BJ (cell line): Measurements from ENCODE around the gene LYPLAL1. TPM values are rescaled to one million over a fixed set of nuclear protein-coding genes. Genes with fewer than 3 reads are reported as not detected.

ENCODE experiments used
- CTCF ChIA-PET: fragments of 350-600 bp; formaldehyde crosslinking; extraction: SDS; loops from one replicate; lab custom pipeline; 2021; ENCODE audit warnings: antibody characterized with exemption, inconsistent platforms; lab: Yijun Ruan, JAX
- POLR2A ChIA-PET: fragments of 300-600 bp; sonication (Branson Sonifier 250); formaldehyde crosslinking; extraction: SDS; loops from one replicate; lab custom pipeline; 2021; ENCODE audit warnings: antibody characterized with exemption; lab: Charles Lee
- DNase-seq: peaks from one replicate; pipeline ENCODE4 v3.0.0-alpha.2; 2011; ENCODE audit warnings: low read depth
- H3K27me3 ChIP-seq: 2 replicates; pipeline ENCODE4 v1.6.0; 2011; ENCODE audit warnings: low read length; ENCODE audit not compliant: control insufficient read depth, insufficient read depth
- H3K36me3 ChIP-seq: 2 replicates; pipeline ENCODE4 v1.5.1; 2011; ENCODE audit warnings: low read length; ENCODE audit not compliant: control insufficient read depth, insufficient read depth
- H3K4me3 ChIP-seq: 2 replicates; pipeline ENCODE4 v1.5.1; 2011; ENCODE audit warnings: low read depth, mild to moderate bottlenecking, control low read depth, low read length
- polyA plus RNA-seq: library from polyadenylated mRNA; depleted of rRNA; stranded (reverse); fragments of >200 nt; gene quantifications from 2 replicates; pipeline ENCODE4 v1.2.3, GENCODE V29; 2011
- TF ChIP-seq, protein P1 (sequence below): IDR thresholded peaks from 2 replicates; pipeline ENCODE4 v1.5.1; 2011; ENCODE audit warnings: low read depth, mild to moderate bottlenecking, control low read depth, inconsistent platforms, low read length, moderate library complexity; ENCODE audit not compliant: insufficient read depth

The LYPLAL1 gene
- polyA plus RNA-seq, 1 experiment = 4.1 TPM

DNA sequence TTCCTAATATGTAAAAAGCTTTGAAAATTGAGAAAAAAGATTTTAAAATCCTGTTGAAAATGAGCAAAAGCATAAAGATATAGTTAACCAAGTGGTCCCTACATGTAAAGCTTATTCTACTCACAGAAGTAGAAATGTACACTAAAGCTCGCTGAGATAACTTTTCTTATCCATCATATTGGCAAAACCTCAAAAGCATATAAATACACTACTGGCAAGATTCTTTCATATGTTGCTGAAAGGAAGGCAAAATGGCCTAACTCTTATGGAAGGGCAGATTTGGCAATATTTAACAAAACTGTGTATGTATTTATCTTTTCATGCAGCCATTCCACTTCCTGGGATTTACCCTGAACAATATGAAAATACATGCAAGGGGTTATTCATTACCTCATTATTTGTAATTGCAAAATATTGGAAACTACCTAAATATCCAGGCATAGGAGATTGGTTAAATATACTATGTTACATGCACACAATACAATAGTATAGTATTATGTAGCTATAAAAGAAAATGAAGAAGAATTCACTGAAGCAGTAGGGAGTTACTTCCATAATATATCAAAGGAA, 43.2 kb upstream of the LYPLAL1 start:
- ChIA-PET POLR2A (no interaction called here), CTCF (interaction anchor here (0.9 kb wide), 1 partner anchor 21 kb away, joined by 4 read pairs; no protein-coding TSS in a partner anchor)
- Histone ChIP-seq H3K4me3 (no peak overlapping the region), H3K36me3 (no peaks in the 10 kb centered on the region), H3K27me3 (no peaks in the 10 kb centered on the region)
- TF ChIP-seq, protein P1, sequence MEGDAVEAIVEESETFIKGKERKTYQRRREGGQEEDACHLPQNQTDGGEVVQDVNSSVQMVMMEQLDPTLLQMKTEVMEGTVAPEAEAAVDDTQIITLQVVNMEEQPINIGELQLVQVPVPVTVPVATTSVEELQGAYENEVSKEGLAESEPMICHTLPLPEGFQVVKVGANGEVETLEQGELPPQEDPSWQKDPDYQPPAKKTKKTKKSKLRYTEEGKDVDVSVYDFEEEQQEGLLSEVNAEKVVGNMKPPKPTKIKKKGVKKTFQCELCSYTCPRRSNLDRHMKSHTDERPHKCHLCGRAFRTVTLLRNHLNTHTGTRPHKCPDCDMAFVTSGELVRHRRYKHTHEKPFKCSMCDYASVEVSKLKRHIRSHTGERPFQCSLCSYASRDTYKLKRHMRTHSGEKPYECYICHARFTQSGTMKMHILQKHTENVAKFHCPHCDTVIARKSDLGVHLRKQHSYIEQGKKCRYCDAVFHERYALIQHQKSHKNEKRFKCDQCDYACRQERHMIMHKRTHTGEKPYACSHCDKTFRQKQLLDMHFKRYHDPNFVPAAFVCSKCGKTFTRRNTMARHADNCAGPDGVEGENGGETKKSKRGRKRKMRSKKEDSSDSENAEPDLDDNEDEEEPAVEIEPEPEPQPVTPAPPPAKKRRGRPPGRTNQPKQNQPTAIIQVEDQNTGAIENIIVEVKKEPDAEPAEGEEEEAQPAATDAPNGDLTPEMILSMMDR = no peak
- DNase-seq = no peak

DNA sequence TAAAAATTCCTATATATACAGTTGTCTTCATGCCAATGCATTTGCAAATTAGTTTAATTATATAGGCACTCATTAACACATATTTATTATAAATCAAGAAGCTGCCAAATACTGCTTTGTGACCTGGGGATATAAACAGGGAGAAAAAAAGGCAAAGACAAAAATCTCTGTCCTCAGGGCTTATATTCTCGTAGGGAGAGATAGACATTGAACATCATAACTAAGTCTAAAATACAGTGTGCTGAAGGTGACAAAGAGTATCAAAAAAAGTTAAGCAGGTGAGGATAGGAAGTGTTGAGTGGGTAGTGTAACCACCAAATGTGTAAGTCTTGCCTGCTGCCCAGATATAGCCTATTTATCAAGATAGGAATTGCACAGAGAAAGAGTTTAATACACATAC, 40.7 kb upstream of the LYPLAL1 start:
- CTCF ChIA-PET = interaction anchor here (0.6 kb wide), 1 partner anchor 13 kb away, joined by 3 read pairs; no protein-coding TSS in a partner anchor
- TF ChIP-seq, protein P1 = no peak
- POLR2A ChIA-PET = no interaction called here

DNA sequence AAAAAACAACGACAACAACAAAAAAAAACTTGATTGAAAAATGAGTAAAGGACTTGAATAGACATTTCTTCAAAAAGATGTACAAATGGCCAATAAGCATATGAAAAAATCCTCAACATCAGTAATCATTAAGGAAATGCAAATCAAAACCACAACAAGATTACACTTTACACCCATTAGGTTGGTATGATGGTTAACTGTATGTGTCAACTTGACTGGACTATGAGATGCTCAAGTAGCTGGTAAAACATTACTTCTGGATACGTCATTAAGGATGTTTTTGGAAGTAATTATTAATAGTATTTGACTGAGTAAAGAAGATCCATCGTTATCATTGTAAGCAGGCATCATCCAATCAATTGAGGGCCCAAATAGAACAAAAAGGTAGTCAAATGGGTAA, 34.9 kb upstream of the LYPLAL1 start:
- TF ChIP-seq, protein P1 = no peak
- CTCF ChIA-PET = interaction anchor here (0.6 kb wide), 1 partner anchor 1815 kb away, joined by 3 read pairs; no protein-coding TSS in a partner anchor
- H3K27me3 ChIP-seq = no peaks in the 10 kb centered on the region
- H3K36me3 ChIP-seq = no peaks in the 10 kb centered on the region
- POLR2A ChIA-PET = no interaction called here
- no peak overlapping the region for H3K4me3 ChIP-seq
- DNase-seq = no peak

More for the DNA sequence above, 40.7 kb upstream of the LYPLAL1 start:
- H3K4me3 ChIP-seq = no peak overlapping the region
- H3K36me3 ChIP-seq = no peaks in the 10 kb centered on the region
- H3K27me3 ChIP-seq = no peaks in the 10 kb centered on the region
- no peak for DNase-seq

DNA sequence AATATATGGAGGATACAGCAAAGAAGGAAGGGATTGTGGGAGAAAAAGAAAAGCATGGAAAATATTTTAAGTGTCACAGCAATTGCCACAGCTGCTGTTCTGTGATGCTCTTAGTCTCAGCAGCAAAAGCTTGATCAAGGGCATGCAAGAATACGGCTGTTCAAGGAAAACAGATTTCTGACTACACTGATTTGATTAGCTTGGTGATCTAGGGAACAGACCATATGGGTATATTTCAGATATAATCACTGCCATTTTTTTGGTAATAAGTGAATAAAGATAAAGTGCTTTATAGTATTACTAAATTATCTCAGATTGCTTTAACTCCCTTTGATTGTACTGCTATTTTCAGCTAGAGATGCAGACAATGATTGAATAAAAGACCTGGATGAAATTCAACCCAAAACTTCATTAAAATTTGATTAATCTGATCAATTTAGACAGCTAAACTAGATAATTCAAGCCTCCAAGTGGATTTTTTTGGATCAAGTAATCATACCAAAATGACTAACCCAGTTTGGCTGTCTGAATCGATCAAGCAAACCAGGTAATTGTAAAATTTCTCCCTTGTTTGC, 33.3 kb upstream of the LYPLAL1 start:
- TF ChIP-seq, protein P1 = no peak
- H3K36me3 ChIP-seq = no peaks in the 10 kb centered on the region
- no peak for DNase-seq
- ChIA-PET POLR2A (no interaction called here), CTCF (no interaction called here)
- H3K4me3 ChIP-seq = no peak overlapping the region
- H3K27me3 ChIP-seq = no peaks in the 10 kb centered on the region

DNA sequence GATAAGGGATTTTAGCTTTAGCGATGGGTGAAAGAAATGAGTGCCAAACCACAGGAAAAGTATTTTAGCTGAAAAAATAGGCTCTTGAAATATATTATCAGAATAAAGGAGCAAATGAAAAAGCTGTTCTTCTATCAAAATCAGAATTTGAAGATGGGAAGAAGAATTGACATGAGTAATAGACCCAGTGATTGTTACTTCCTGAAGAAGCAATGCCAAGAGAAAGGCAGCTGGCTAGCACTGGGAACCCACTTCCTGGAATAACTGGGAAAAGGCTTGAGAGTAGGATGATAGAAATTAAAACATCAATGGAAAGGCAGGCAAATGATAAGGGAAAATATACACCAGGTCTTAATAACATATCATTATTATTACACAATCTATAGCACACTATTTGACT, 29.9 kb upstream of the LYPLAL1 start:
- TF ChIP-seq, protein P1 = no peak
- no peaks in the 10 kb centered on the region for H3K36me3 ChIP-seq
- no peak for DNase-seq
- ChIA-PET POLR2A (no interaction called here), CTCF (interaction anchor here (0.6 kb wide), 1 partner anchor 19 kb away, joined by 3 read pairs; no protein-coding TSS in a partner anchor)
- H3K4me3 ChIP-seq = no peak overlapping the region
- no peaks in the 10 kb centered on the region for H3K27me3 ChIP-seq
